Ovary (tissue), 9 donors: ENCODE results near the gene INTS4. TPM values are rescaled to one million over a fixed set of nuclear protein-coding genes. Genes with fewer than 3 reads are reported as not detected.
A peak's percentile ranks its signal among the peaks of the same experiment; 100 is the strongest.

Experiments
- DNase-seq, 5 donors: peaks; one replicate each; pipeline ENCODE4 v3.0.0-alpha.2; 2019 to 2020
- H3K27ac ChIP-seq, 2 donors: fragments of 200-600 bp; one replicate each; pipeline versions ENCODE4 v1.5.1 to v1.8.0; 2019 to 2022
- H3K27me3 ChIP-seq: fragments of 200-600 bp; one replicate; pipeline ENCODE4 v1.8.0; 2022
- H3K36me3 ChIP-seq: fragments of 200-600 bp; sonication (generic); one replicate; pipeline ENCODE4 v1.5.1; 2019
- H3K4me1 ChIP-seq: one replicate; pipeline ENCODE4 v1.8.1; 2013; ENCODE audit warnings: mild to moderate bottlenecking, moderate library complexity; ENCODE audit not compliant: insufficient read depth
- H3K4me3 ChIP-seq: fragments of 200-600 bp; sonication (generic); one replicate; pipeline ENCODE4 v1.5.1; 2017
- H3K9me3 ChIP-seq, 2 donors: fragments of 200-600 bp in 1 of 2; sonication (generic) in 1 of 2; one replicate each; pipeline versions ENCODE4 v1.5.1 to v1.8.1; 2013 to 2019; ENCODE audit warnings: mild to moderate bottlenecking in 1 of 2, moderate library complexity in 1 of 2
- CTCF ChIP-seq, 3 donors: fragments of 450-650 bp in 2 of 3; fragments of 200-600 bp in 1 of 3; IDR thresholded peaks; one replicate each; pipeline versions ENCODE4 v1.5.1 to v1.8.0; 2016 to 2022; ENCODE audit warnings: antibody characterized with exemption in 3 of 3, mild to moderate bottlenecking in 1 of 3
- EP300 ChIP-seq: sonication (generic); formaldehyde crosslinking; IDR thresholded peaks from one replicate; pipeline ENCODE4 v1.6.1; 2017; ENCODE audit warnings: antibody characterized with exemption
- POLR2A ChIP-seq: fragments of 450-650 bp; IDR thresholded peaks from one replicate; pipeline ENCODE4 v1.6.1; 2017; ENCODE audit warnings: antibody characterized with exemption, mild to moderate bottlenecking, moderate library complexity
- WGBS, 3 donors: extraction: QIAGEN DNeasy Blood & Tissue Kit in 1 of 3; methylation state at CpG; one replicate each; pipeline versions ENCODE4 v1.1.5 to v1.1.7; 2013 to 2017; 5-methylcytosine and 5-hydroxymethylcytosine counted together
- intact Hi-C, 4 donors: fragments of 100-400 bp; cut with DNase I; formaldehyde crosslinking; loops; one replicate each; pipeline versions ENCODE4 v1.11.0 to v1.15.1; 2022 to 2023
- polyA plus RNA-seq, 2 donors: library from polyadenylated mRNA; stranded (reverse); fragments of 200-250 nt in 1 of 2; fragments of 350-450 nt in 1 of 2; fragmentation: Illumina TruSeq in 1 of 2; extraction: RNeasy Lipid Tissue Mini Kit (QIAGEN cat#74804) in 1 of 2; gene quantifications; one replicate each; pipeline ENCODE4 v1.2.3, GENCODE V29; 2013 to 2014
- total RNA-seq, 7 donors: library from RNA; depleted of rRNA in 2 of 7; stranded (reverse); fragments of >200 nt in 2 of 7; fragmentation: NEBNext Ultra II Directional in 3 of 7; extraction: Animal tissue kit (Norgen Biotek cat#: 25700) in 3 of 7; gene quantifications; one replicate each; pipeline versions ENCODE4 v1.1.0 to v1.2.4, GENCODE V29; 2016 to 2023
- donor health status: DM: no; HTN: no; CAD: no; lungs with moderate emphysema.
- donor health status: DM: no; HTN: no; CAD: no.
- donor health status: Bipolar disorder and iron deficiency.
- donor health status: DM: yes; HTN: yes; CAD: no.
- donor health status: DM: no; HTN: no; CAD: no.
- donor health status: DM: yes; HTN: yes; CAD: no.

The INTS4 gene
- total and polyA plus RNA-seq, 9 donors = 15.7 to 37.7 (median 29.7) TPM

- Histone ChIP-seq H3K4me1 (peaks cover 6% of the 10 kb centered on the region), H3K9me3 (no peaks in the 10 kb centered on the region), H3K27me3 (no peaks in the 10 kb centered on the region), H3K27ac (peak overlapping the region in 1 of 2 donors; percentile 40), H3K4me3 (no peak overlapping the region), H3K36me3 (no peaks in the 10 kb centered on the region)
- no peak for TF ChIP-seq EP300
- TF ChIP-seq POLR2A = no peak
- TF ChIP-seq CTCF (IDR thresholded peaks at IDR 0.05) = no peak
- intact Hi-C loops = no loop called here
- 16 to 19% (median 18%) methylated on average over 7 of the region's 7 CpGs for WGBS, 3 donors
- DNase-seq = peak; percentile 65 to 82 (median 80)
Measured at GRCh38 chr11:78039919-78040671, 45.6 kb upstream of the INTS4 start.

- Histone ChIP-seq H3K27me3 (no peaks in the 10 kb centered on the region), H3K9me3 (no peaks in the 10 kb centered on the region), H3K4me3 (no peak overlapping the region), H3K36me3 (no peaks in the 10 kb centered on the region), H3K27ac (peak overlapping the region in 1 of 2 donors; percentile 40), H3K4me1 (peaks cover 6% of the 10 kb centered on the region)
- intact Hi-C loops = no loop called here
- DNase-seq = no peak
- no peak for TF ChIP-seq CTCF (IDR thresholded peaks at IDR 0.05)
- WGBS, 3 donors = 83 to 89% (median 87%) methylated on average over 4 of the region's 4 CpGs
Measured at GRCh38 chr11:78039391-78039918, 45.0 kb upstream of the INTS4 start.

GRCh38 chr11:78038697-78039313 lies 44.3 kb upstream of the INTS4 start:
- 85 to 88% (median 86%) methylated on average over 8 of the region's 8 CpGs for WGBS, 3 donors
- Histone ChIP-seq H3K4me1 (peaks cover 6% of the 10 kb centered on the region), H3K36me3 (no peaks in the 10 kb centered on the region), H3K9me3 (no peaks in the 10 kb centered on the region), H3K27ac (no peak overlapping the region), H3K4me3 (no peak overlapping the region), H3K27me3 (no peaks in the 10 kb centered on the region)
- intact Hi-C loops = no loop called here
- peak in 1 of 5 donors; percentile 42 for DNase-seq
- no peak for TF ChIP-seq CTCF (IDR thresholded peaks at IDR 0.05)
- no peak for TF ChIP-seq POLR2A
- TF ChIP-seq EP300 = no peak

- TF ChIP-seq EP300 = no peak
- TF ChIP-seq CTCF (IDR thresholded peaks at IDR 0.05) = no peak
- TF ChIP-seq POLR2A = no peak
- no peak overlapping the region for H3K27ac ChIP-seq
- intact Hi-C loops = no loop called here
- no peaks in the 10 kb centered on the region for H3K9me3 ChIP-seq
- H3K4me1 ChIP-seq = peaks cover 6% of the 10 kb centered on the region
- DNase-seq = no peak
- H3K27me3 ChIP-seq = no peaks in the 10 kb centered on the region
- WGBS, 3 donors = 79 to 90% (median 86%) methylated on average over 9 of the region's 9 CpGs
- H3K36me3 ChIP-seq = no peaks in the 10 kb centered on the region
- no peak overlapping the region for H3K4me3 ChIP-seq
Measured at GRCh38 chr11:78037825-78038620, 43.6 kb upstream of the INTS4 start.
